Neural crest cell (in vitro differentiated cells): ENCODE results near the gene GNPTG. TPM values are rescaled to one million over a fixed set of nuclear protein-coding genes. Genes with fewer than 3 reads are reported as not detected.

Source experiments
- DNase-seq: peaks from one replicate; pipeline ENCODE4 v3.0.0; 2021; ENCODE audit warnings: low read depth, mixed read lengths, low spot score
- H3K27ac Mint-ChIP-seq: one replicate; pipeline ENCODE4 v1.8.0; 2021; ENCODE audit warnings: mild to moderate bottlenecking, mixed read lengths; ENCODE audit not compliant: unreplicated experiment
- H3K27me3 Mint-ChIP-seq: 2 replicates; pipeline ENCODE4 v1.8.0; 2021; ENCODE audit warnings: low read depth, mild to moderate bottlenecking, mixed read lengths
- H3K36me3 Mint-ChIP-seq: 2 replicates; pipeline ENCODE4 v1.8.0; 2021; ENCODE audit warnings: low read depth, mild to moderate bottlenecking, mixed read lengths
- H3K4me1 Mint-ChIP-seq: 2 replicates; pipeline ENCODE4 v1.8.0; 2021; ENCODE audit warnings: mixed read lengths
- H3K4me3 Mint-ChIP-seq: one replicate; pipeline ENCODE4 v1.8.0; 2021; ENCODE audit warnings: mild to moderate bottlenecking, mixed read lengths
- H3K9me3 Mint-ChIP-seq: 2 replicates; pipeline ENCODE4 v1.8.0; 2021; ENCODE audit warnings: mixed read lengths
- total RNA-seq: library from RNA; stranded (reverse); gene quantifications from 2 replicates; pipeline ENCODE4 v1.2.1, GENCODE V29; 2021
- TF ChIP-seq, protein P1 (sequence below): fragments of 200-600 bp; sonication (generic); conservative IDR thresholded peaks from 2 replicates; pipeline ENCODE4 v1.5.0; 2021; ENCODE audit warnings: antibody characterized with exemption, mild to moderate bottlenecking

GNPTG gene
- total RNA-seq, 1 donor from 2014 or later, result 38.3 TPM

DNA sequence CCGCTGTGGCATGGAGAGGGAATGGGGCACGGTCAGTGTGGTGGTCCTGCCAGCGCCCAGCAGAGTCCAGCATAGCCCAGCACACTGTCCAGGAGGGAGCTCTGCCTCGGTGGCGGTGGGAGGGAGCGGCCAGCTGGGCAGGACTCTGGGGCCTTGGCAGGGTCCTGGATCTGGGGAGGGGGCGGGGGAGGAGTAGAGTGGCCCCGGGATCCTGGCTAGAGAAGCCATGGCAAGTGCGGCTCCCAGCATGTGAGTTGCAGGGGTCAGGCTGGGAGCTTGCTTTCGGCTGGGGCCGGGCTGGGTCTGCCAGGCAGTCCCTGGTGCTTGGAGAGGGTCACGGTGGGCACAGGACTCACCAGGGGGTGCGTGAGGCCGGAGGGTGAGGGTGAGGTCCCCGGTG is 3.9 kb downstream of the GNPTG start:
- TF ChIP-seq, protein P1, sequence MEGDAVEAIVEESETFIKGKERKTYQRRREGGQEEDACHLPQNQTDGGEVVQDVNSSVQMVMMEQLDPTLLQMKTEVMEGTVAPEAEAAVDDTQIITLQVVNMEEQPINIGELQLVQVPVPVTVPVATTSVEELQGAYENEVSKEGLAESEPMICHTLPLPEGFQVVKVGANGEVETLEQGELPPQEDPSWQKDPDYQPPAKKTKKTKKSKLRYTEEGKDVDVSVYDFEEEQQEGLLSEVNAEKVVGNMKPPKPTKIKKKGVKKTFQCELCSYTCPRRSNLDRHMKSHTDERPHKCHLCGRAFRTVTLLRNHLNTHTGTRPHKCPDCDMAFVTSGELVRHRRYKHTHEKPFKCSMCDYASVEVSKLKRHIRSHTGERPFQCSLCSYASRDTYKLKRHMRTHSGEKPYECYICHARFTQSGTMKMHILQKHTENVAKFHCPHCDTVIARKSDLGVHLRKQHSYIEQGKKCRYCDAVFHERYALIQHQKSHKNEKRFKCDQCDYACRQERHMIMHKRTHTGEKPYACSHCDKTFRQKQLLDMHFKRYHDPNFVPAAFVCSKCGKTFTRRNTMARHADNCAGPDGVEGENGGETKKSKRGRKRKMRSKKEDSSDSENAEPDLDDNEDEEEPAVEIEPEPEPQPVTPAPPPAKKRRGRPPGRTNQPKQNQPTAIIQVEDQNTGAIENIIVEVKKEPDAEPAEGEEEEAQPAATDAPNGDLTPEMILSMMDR, result no peak
- no peaks in the 10 kb centered on the region for H3K9me3 Mint-ChIP-seq
- H3K36me3 Mint-ChIP-seq, result peaks cover 4% of the 10 kb centered on the region
- no peak overlapping the region for H3K27ac Mint-ChIP-seq
- no peak overlapping the region for H3K4me3 Mint-ChIP-seq
- peaks cover 6% of the 10 kb centered on the region for H3K27me3 Mint-ChIP-seq
- DNase-seq, result no peak
- H3K4me1 Mint-ChIP-seq, result peaks cover 14% of the 10 kb centered on the region

DNA sequence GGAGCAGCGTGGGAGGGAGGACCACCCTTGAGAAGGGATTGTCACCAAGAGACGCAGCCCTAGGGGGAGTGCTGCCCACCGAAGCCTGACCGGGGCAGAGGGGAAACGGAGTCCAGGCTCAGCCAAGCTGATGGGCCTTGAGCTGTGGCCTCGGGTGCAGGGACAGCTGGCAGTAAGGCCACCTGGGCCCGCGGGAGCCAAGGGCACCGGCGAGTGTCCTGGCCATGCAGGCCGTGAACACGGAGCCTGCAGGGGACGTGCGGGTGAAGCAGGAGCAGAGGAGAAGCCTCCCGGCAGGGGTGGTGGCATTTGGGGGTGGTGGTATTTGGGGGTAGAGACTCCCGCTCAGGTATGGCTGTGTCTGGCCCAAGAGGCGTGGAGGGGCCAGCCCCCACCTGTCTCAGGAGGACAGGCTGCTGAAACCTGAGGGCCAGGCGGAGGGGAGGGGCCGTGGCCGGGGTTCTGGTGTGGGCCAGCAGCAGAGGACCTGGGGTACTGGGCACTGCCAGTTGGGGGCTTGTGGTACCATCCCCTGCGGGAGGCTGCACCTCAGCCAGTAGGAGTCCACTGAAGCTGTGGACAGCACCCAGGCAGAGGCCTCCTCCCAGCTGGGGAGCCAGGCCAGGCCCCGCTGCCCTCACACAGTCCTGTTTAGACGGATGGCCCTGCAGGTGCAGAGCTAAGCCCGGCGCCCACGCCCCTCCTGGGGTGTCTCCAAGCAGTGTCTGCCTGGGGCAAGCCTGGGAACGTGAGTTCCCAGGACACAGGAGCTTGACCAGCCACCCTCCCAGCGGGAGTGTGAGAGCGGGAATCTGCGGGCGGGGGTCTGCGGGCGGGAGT is 4.5 kb downstream of the GNPTG start:
- H3K27ac Mint-ChIP-seq, result no peak overlapping the region
- DNase-seq, result no peak
- peaks cover 4% of the 10 kb centered on the region for H3K36me3 Mint-ChIP-seq
- peaks cover 14% of the 10 kb centered on the region for H3K4me1 Mint-ChIP-seq
- peaks cover 6% of the 10 kb centered on the region for H3K27me3 Mint-ChIP-seq
- H3K9me3 Mint-ChIP-seq, result no peaks in the 10 kb centered on the region
- H3K4me3 Mint-ChIP-seq, result no peak overlapping the region
- TF ChIP-seq, protein P1, result no peak

DNA sequence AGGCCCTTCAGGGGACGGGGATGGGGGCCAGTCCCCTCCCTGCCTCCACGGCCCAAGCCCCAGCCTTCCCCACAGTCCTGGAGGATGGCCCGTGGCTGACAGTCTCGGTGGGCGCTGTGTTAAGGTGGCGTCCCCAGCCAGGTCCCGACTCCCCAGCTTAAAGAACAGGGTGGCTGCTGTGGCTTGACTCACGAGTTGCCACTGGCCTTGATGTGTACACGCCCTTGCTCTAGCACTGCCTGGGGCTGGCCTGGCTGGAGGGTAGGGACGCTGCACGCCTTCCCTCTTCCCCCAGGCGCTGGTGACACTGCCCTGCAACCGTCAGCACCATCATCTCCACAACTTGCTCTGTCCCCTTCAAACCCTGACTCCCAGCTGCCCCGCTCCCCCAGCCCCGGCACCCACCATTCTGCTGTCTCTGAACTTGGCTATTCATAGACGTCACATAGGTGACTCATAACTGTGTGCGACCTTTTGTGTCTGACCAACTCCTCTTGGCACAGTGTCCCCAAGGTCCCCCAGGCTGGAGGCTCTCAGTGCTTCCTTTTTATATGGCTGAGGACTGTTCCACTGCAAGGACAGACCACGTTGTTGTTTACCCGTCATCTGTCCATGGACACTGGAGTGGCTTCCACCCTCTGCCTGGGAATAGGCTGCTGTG is 6.3 kb downstream of the GNPTG start:
- Mint-ChIP-seq H3K4me1 (peaks cover 6% of the 10 kb centered on the region), H3K27me3 (no peaks in the 10 kb centered on the region), H3K4me3 (peak overlapping the region; percentile 65), H3K9me3 (no peaks in the 10 kb centered on the region), H3K36me3 (no peaks in the 10 kb centered on the region), H3K27ac (no peak overlapping the region)
- DNase-seq, result no peak
- TF ChIP-seq, protein P1, result no peak

DNA sequence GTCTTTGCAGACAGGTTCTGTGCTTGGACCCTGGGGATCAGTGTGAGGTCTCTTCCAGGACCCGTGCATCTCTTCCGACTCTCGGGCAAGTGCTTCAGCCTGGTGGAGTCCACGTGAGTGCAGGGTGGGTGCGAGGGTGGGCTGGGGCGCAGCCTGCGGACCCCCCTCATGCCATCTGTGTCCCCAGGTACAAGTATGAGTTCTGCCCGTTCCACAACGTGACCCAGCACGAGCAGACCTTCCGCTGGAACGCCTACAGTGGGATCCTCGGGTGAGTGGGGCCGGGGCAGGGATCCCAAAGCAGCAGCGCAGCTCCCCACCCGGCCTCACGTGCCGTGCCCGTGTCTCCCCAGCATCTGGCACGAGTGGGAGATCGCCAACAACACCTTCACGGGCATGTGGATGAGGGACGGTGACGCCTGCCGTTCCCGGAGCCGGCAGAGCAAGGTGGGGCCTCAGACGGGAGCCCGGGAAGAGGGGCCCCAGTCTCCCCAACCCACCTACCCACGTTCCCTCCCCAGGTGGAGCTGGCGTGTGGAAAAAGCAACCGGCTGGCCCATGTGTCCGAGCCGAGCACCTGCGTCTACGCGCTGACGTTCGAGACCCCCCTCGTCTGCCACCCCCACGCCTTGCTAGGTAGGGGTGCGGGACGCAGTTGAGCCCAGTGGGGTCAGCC is 10.1 kb downstream of the GNPTG start:
- DNase-seq, result no peak
- TF ChIP-seq, protein P1, result no peak
- H3K27me3 Mint-ChIP-seq, result no peaks in the 10 kb centered on the region
- no peaks in the 10 kb centered on the region for H3K4me1 Mint-ChIP-seq
- no peak overlapping the region for H3K27ac Mint-ChIP-seq
- H3K4me3 Mint-ChIP-seq, result no peak overlapping the region
- peaks cover 3% of the 10 kb centered on the region for H3K36me3 Mint-ChIP-seq
- no peaks in the 10 kb centered on the region for H3K9me3 Mint-ChIP-seq

DNA sequence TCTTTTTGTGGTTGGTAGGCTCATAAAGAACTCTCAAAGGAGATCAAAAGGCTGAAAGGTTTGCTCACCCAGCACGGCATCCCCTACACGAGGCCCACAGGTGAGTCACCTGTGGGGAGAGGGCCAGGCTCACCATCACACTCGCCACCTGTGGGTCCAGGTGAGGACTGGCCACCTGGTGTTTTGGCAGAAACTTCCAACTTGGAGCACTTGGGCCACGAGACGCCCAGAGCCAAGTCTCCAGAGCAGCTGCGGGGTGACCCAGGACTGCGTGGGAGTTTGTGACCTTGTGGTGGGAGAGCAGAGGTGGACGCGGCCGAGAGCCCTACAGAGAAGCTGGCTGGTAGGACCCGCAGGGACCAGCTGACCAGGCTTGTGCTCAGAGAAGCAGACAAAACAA is 11.1 kb downstream of the GNPTG start:
- H3K36me3 Mint-ChIP-seq, result peaks cover 3% of the 10 kb centered on the region
- H3K9me3 Mint-ChIP-seq, result no peaks in the 10 kb centered on the region
- no peaks in the 10 kb centered on the region for H3K27me3 Mint-ChIP-seq
- no peak for DNase-seq
- no peak overlapping the region for H3K27ac Mint-ChIP-seq
- no peak overlapping the region for H3K4me3 Mint-ChIP-seq
- TF ChIP-seq, protein P1, result no peak
- no peaks in the 10 kb centered on the region for H3K4me1 Mint-ChIP-seq
